ENCODE data around the gene MBD3L2B.
A peak's percentile ranks its signal among the peaks of the same experiment; 100 is the strongest.

MBD3L2B gene

GRCh38 chr19:6983448-6983847, 37.8 kb downstream of the MBD3L2B start:
- no peak overlapping the region for H3K4me2 ChIP-seq
- H3K36me3 ChIP-seq = no peaks in the 10 kb centered on the region

DNA sequence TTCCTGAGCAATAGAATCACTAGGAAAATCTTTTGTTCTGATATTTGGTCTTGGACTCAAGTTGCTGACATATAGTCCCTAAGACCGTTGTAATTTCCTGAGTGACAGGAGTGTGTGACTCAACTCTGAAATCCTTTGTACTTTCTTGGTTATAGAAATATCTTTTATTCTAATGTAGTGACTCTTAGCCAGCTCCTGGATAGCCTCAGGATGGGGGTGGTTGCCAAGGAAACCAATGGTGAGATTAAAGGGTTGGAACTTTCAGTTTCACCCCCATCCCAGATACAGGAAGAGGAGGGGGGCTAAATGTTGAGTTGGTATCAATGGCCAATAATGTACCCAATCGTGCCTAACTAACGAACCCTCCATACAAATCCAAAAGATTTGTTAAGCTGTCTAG, 41.8 kb downstream of the MBD3L2B start:
- Histone ChIP-seq H3K27ac (no peak overlapping the region), H3K4me2 (no peak overlapping the region), H3K4me3 (no peak overlapping the region), H4K20me1 (no peaks in the 10 kb centered on the region), H3K36me3 (no peaks in the 10 kb centered on the region), H3K4me1 (peaks cover 5% of the 10 kb centered on the region), H3K27me3 (no peaks in the 10 kb centered on the region), H3K9ac (no peak overlapping the region), H3K9me3 (peaks cover 42% of the 10 kb centered on the region)
- TF ChIP-seq Cebpa-rat (IDR thresholded peaks at IDR 0.05) = no peak

More at GRCh38 chr19:6983448-6983847, 37.8 kb downstream of the MBD3L2B start:
- Histone ChIP-seq H3K4me3 (no peak overlapping the region), H3K9me3 (peaks cover 42% of the 10 kb centered on the region), H3K9ac (no peak overlapping the region), H3K4me1 (no peaks in the 10 kb centered on the region), H3K27me3 (no peaks in the 10 kb centered on the region), H3K27ac (no peak overlapping the region), H4K20me1 (no peaks in the 10 kb centered on the region)
- no peak for TF ChIP-seq Cebpa-rat (IDR thresholded peaks at IDR 0.05)

- no peak overlapping the region for H3K4me2 ChIP-seq
- no peak overlapping the region for H3K27ac ChIP-seq
- H3K27me3 ChIP-seq = no peaks in the 10 kb centered on the region
- no peaks in the 10 kb centered on the region for H4K20me1 ChIP-seq
- peaks cover 9% of the 10 kb centered on the region for H3K4me1 ChIP-seq
- no peak for TF ChIP-seq Cebpa-rat (IDR thresholded peaks at IDR 0.05)
- no peak overlapping the region for H3K9ac ChIP-seq
- no peak overlapping the region for H3K4me3 ChIP-seq
- no peaks in the 10 kb centered on the region for H3K36me3 ChIP-seq
- peaks cover 38% of the 10 kb centered on the region for H3K9me3 ChIP-seq
These were observed 45.0 kb downstream of the MBD3L2B start for GRCh38 chr19:6976197-6976596.

- peaks cover 20% of the 10 kb centered on the region for H3K9me3 ChIP-seq
- H3K27ac ChIP-seq = no peak overlapping the region
- H3K9ac ChIP-seq = no peak overlapping the region
- peak overlapping the region; percentile 27; the same call in 1 of the 2 replicates for H3K4me2 ChIP-seq
- H3K4me1 ChIP-seq = peaks cover 19% of the 10 kb centered on the region
- H3K27me3 ChIP-seq = no peaks in the 10 kb centered on the region
- no peaks in the 10 kb centered on the region for H3K36me3 ChIP-seq
- H3K4me3 ChIP-seq = no peak overlapping the region
- TF ChIP-seq Cebpa-rat (IDR thresholded peaks at IDR 0.05) = no peak
- H4K20me1 ChIP-seq = no peaks in the 10 kb centered on the region
These were observed 49.9 kb downstream of the MBD3L2B start for GRCh38 chr19:6971366-6971765.

GRCh38 chr19:6970443-6970842, 50.8 kb downstream of the MBD3L2B start:
- Histone ChIP-seq H3K27ac (no peak overlapping the region), H3K27me3 (no peaks in the 10 kb centered on the region), H3K9ac (no peak overlapping the region), H3K4me1 (peaks cover 19% of the 10 kb centered on the region), H3K36me3 (no peaks in the 10 kb centered on the region), H3K4me3 (no peak overlapping the region), H3K4me2 (peak overlapping the region; percentile 27; the same call in 1 of the 2 replicates), H4K20me1 (no peaks in the 10 kb centered on the region), H3K9me3 (peaks cover 17% of the 10 kb centered on the region; the same call in 1 of the 2 replicates)
- TF ChIP-seq Cebpa-rat (IDR thresholded peaks at IDR 0.05) = no peak

DNA sequence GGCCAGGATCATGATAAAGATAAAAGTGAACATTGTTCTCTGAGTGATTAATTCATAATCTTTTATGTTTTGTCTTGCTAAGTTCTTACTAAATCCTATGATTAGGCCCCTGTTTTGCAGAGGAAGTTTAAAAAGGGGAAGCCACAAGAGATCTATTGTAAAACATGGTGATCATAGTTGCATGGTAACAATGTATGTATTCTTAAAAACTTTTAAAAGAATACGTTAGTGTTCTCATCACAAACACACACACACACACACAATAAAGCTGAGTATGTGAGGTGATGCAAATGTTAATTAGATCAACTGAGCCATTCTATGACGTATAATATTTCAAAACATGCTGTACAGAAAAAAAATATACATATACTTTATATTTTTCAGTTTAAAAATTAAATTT, 51.2 kb downstream of the MBD3L2B start:
- peaks cover 19% of the 10 kb centered on the region for H3K4me1 ChIP-seq
- no peaks in the 10 kb centered on the region for H4K20me1 ChIP-seq
- H3K4me3 ChIP-seq = no peak overlapping the region
- H3K36me3 ChIP-seq = no peaks in the 10 kb centered on the region
- no peak overlapping the region for H3K9ac ChIP-seq
- no peaks in the 10 kb centered on the region for H3K27me3 ChIP-seq
- H3K9me3 ChIP-seq = peaks cover 17% of the 10 kb centered on the region; the same call in 1 of the 2 replicates
- H3K27ac ChIP-seq = no peak overlapping the region
- no peak for TF ChIP-seq Cebpa-rat (IDR thresholded peaks at IDR 0.05)
- no peak overlapping the region for H3K4me2 ChIP-seq

- Histone ChIP-seq H3K4me3 (no peak overlapping the region), H3K4me1 (peaks cover 15% of the 10 kb centered on the region), H3K27ac (no peak overlapping the region), H4K20me1 (no peaks in the 10 kb centered on the region), H3K9me3 (peaks cover 17% of the 10 kb centered on the region; the same call in 1 of the 2 replicates), H3K36me3 (no peaks in the 10 kb centered on the region), H3K27me3 (no peaks in the 10 kb centered on the region), H3K9ac (no peak overlapping the region), H3K4me2 (no peak overlapping the region)
- no peak for TF ChIP-seq Cebpa-rat (IDR thresholded peaks at IDR 0.05)
These were observed 51.7 kb downstream of the MBD3L2B start for GRCh38 chr19:6969490-6969889.
